ENCODE measurements around the gene RPRD1A.

- TF ChIP-seq CTCF (IDR thresholded peaks at IDR 0.05) (no peak), POLR2A (IDR thresholded peaks at IDR 0.05) (no peak)
These were observed 38.5 kb downstream of the RPRD1A start for GRCh38 chr18:36028859-36029258.

Data from sigmoid colon (tissue), 3 donors.